K562 (cell line): ENCODE data around the gene FLT1. TPM values are rescaled to one million over a fixed set of nuclear protein-coding genes. Genes with fewer than 3 reads are reported as not detected.

ENCODE experiments used
- ATAC-seq: fragments of 200-7000 bp; cut with Tn5 transposase; 3 replicates; pipeline ENCODE4 v1.9.1; 2020; ENCODE audit warnings: moderate library complexity
- BruUV-seq: library from RNA; stranded (reverse); fragments of 400-500 nt; replicated peaks from 2 replicates; lab custom pipeline; 2021; lab: Mats Ljungman, UMichigan
- CTCF ChIA-PET: fragments of 300-600 bp; formaldehyde crosslinking; extraction: SDS; loops from one replicate; lab custom pipeline; 2021; ENCODE audit warnings: low intra/inter-chr PET ratio; lab: Yijun Ruan, JAX
- POLR2A ChIA-PET: fragments of 300-600, 350-650 bp; sonication (Branson Sonifier 250); formaldehyde crosslinking; extraction: SDS; loops from one replicate; lab custom pipeline; 2021; ENCODE audit warnings: antibody characterized with exemption, inconsistent platforms; lab: Yijun Ruan, JAX
- DNase-seq, 4 experiments: peaks; one replicate each; pipeline versions ENCODE4 v3.0.0 to v3.0.0-alpha.2; 2011 to 2018; ENCODE audit warnings: low spot score in 3 of 4, mixed read lengths in 3 of 4; ENCODE audit errors: extremely low read depth in 1 of 4
- FAIRE-seq: peaks from 2 replicates; lab custom pipeline; 2011; peaks lifted over from hg19 to GRCh38; lab: Jason Lieb, UNC
- H2AFZ ChIP-seq: 2 replicates; pipeline ENCODE4 v1.6.0; 2011; ENCODE audit warnings: low read depth, low read length, control low read depth, inconsistent platforms
- H3K27ac ChIP-seq: fragments of 200-600 bp; 3 replicates; pipeline ENCODE4 v1.8.0; 2011; ENCODE audit warnings: low read depth, mild to moderate bottlenecking, control low read depth, inconsistent platforms, low read length, moderate library complexity, mixed read lengths; ENCODE audit errors: extremely low read depth
- H3K27me3 ChIP-seq, 2 experiments: fragments of 300-600 bp in 1 of 2; 2 replicates in 1 of 2; 3 replicates in 1 of 2; pipeline versions ENCODE4 v1.6.0 to v1.8.0; 2011; ENCODE audit warnings: inconsistent platforms in 2 of 2, low read length in 2 of 2, mild to moderate bottlenecking in 1 of 2, mixed read lengths in 1 of 2, moderate library complexity in 1 of 2; ENCODE audit not compliant: control insufficient read depth in 2 of 2, insufficient read depth in 2 of 2
- H3K36me3 ChIP-seq: fragments of 300-600 bp; 3 replicates; pipeline ENCODE4 v1.8.0; 2011; ENCODE audit warnings: mild to moderate bottlenecking, low read length, inconsistent platforms; ENCODE audit not compliant: control insufficient read depth, insufficient read depth
- H3K4me1 ChIP-seq, 2 experiments: fragments of 200-600 bp in 1 of 2; replicated peaks in 1 of 2; 2 replicates in 1 of 2; 3 replicates in 1 of 2; pipeline versions ENCODE4 v1.5.1 to v1.8.0; 2011; ENCODE audit warnings: inconsistent platforms in 2 of 2, low read length in 2 of 2, mild to moderate bottlenecking in 1 of 2, mixed read lengths in 1 of 2, moderate library complexity in 1 of 2; ENCODE audit not compliant: control insufficient read depth in 2 of 2, insufficient read depth in 2 of 2
- H3K4me2 ChIP-seq: 2 replicates; pipeline ENCODE4 v1.6.1; 2011; ENCODE audit warnings: low read length, control low read depth, inconsistent platforms, mixed read lengths; ENCODE audit not compliant: insufficient read depth
- H3K4me3 ChIP-seq: fragments of 200-600 bp; sonication (generic), shearing (Covaris generic); 2 replicates; pipeline ENCODE4 v1.5.1; 2016; ENCODE audit warnings: control low read depth, inconsistent platforms
- H3K79me2 ChIP-seq: fragments of 200-600 bp; 3 replicates; pipeline ENCODE4 v1.8.0; 2011; ENCODE audit warnings: low read length, inconsistent platforms; ENCODE audit not compliant: control insufficient read depth, insufficient read depth
- H3K9ac ChIP-seq, 2 experiments: 2 replicates each; pipeline versions ENCODE4 v1.6.0 to v1.6.1; 2011; ENCODE audit warnings: low read depth in 2 of 2, low read length in 2 of 2, control low read depth in 1 of 2, inconsistent platforms in 1 of 2, mild to moderate bottlenecking in 1 of 2, mixed read lengths in 1 of 2; ENCODE audit not compliant: insufficient read depth in 1 of 2
- H3K9me1 ChIP-seq: one replicate; pipeline ENCODE4 v1.6.0; 2011; ENCODE audit warnings: inconsistent platforms, mild to moderate bottlenecking, low read length, moderate library complexity; ENCODE audit not compliant: control insufficient read depth, insufficient read depth
- H3K9me3 ChIP-seq: replicated peaks from 2 replicates; pipeline ENCODE4 v1.5.1; 2011; ENCODE audit warnings: low read depth, low read length, inconsistent platforms; ENCODE audit not compliant: control insufficient read depth, insufficient read depth
- H4K20me1 ChIP-seq: replicated peaks from 2 replicates; pipeline ENCODE4 v1.6.1; 2011; ENCODE audit warnings: low read length, inconsistent platforms, mixed read lengths; ENCODE audit not compliant: control insufficient read depth, insufficient read depth
- CBX3 ChIP-seq, 2 experiments: IDR thresholded peaks; 1 replicate in 1 of 2; 2 replicates in 1 of 2; pipeline ENCODE4 v1.6.1; 2012; ENCODE audit warnings: inconsistent platforms in 2 of 2, low read length in 2 of 2, borderline replicate concordance in 1 of 2, control low read depth in 1 of 2
- CHCHD3 ChIP-seq: fragments of 250-450 bp; sonication (Bioruptor Pico); IDR thresholded peaks from 2 replicates; pipeline ENCODE4 v2.1.2; 2022; ENCODE audit warnings: mild to moderate bottlenecking
- EP400 ChIP-seq: fragments of 450-650 bp; IDR thresholded peaks from 2 replicates; pipeline ENCODE4 v1.6.1; 2017; ENCODE audit warnings: antibody characterized with exemption, mild to moderate bottlenecking, moderate library complexity
- EZH2 ChIP-seq: IDR thresholded peaks from 2 replicates; pipeline ENCODE4 v1.6.1; 2012; ENCODE audit warnings: low read depth, mild to moderate bottlenecking, inconsistent platforms, low read length, borderline replicate concordance
- MED1 ChIP-seq: sonication (generic); formaldehyde crosslinking; IDR thresholded peaks from 2 replicates; pipeline ENCODE4 v1.8.1; 2023; ENCODE audit warnings: missing genetic modification reagents, borderline replicate concordance
- MXI1 ChIP-seq: IDR thresholded peaks from 2 replicates; pipeline ENCODE4 v1.6.1; 2011; ENCODE audit warnings: low read depth, mild to moderate bottlenecking, improper control_type of control experiment, low read length
- PTRF ChIP-seq: fragments of 450-650 bp; IDR thresholded peaks from 2 replicates; pipeline ENCODE4 v1.6.1; 2016; ENCODE audit warnings: mild to moderate bottlenecking, missing genetic modification characterization, missing compliant biosample characterization
- SMARCA4 ChIP-seq: fragments of 450-650 bp; IDR thresholded peaks from 2 replicates; pipeline ENCODE4 v1.6.1; 2016
- SP1 ChIP-seq: sonication (generic); formaldehyde crosslinking; IDR thresholded peaks from 2 replicates; pipeline ENCODE4 v1.8.1; 2022; ENCODE audit warnings: mild to moderate bottlenecking, missing genetic modification reagents
- SRSF1 ChIP-seq: fragments of 200-400 bp; formaldehyde crosslinking; IDR thresholded peaks from 2 replicates; pipeline ENCODE4 v1.6.1; 2017; ENCODE audit warnings: mild to moderate bottlenecking, low read depth, low read length, moderate library complexity
- STAT5A ChIP-seq: IDR thresholded peaks from 2 replicates; pipeline ENCODE4 v1.6.1; 2012; ENCODE audit warnings: low read length, inconsistent platforms, borderline replicate concordance
- TEAD4 ChIP-seq, 2 experiments: sonication (generic) in 1 of 2; formaldehyde crosslinking in 1 of 2; IDR thresholded peaks; 2 replicates each; pipeline versions ENCODE4 v1.6.1 to v1.8.0; 2012 to 2022; ENCODE audit warnings: borderline replicate concordance in 1 of 2, inconsistent platforms in 1 of 2, low read length in 1 of 2, mild to moderate bottlenecking in 1 of 2, missing genetic modification reagents in 1 of 2
- XRCC5 ChIP-seq: fragments of 200-400 bp; formaldehyde crosslinking; IDR thresholded peaks from 2 replicates; pipeline ENCODE4 v1.6.1; 2017; ENCODE audit warnings: low read depth, mild to moderate bottlenecking, low read length
- ZBTB7A ChIP-seq: IDR thresholded peaks from 2 replicates; pipeline ENCODE4 v1.6.1; 2011; ENCODE audit warnings: low read depth, mild to moderate bottlenecking, low read length, moderate library complexity, borderline replicate concordance; ENCODE audit not compliant: control insufficient read depth
- ZNF165 ChIP-seq: fragments of 250-450 bp; sonication (Bioruptor Pico); IDR thresholded peaks from 2 replicates; pipeline ENCODE4 v1.4.0; 2020; ENCODE audit warnings: borderline replicate concordance
- WGBS: fragments of 100-300 bp; shearing (Covaris generic); methylation state at CpG from one replicate; pipeline ENCODE4 v1.1.6; 2016; ENCODE audit warnings: low coverage, mixed read lengths; ENCODE audit not compliant: insufficient coverage; ENCODE audit errors: missing lambda C conversion rate; 5-methylcytosine and 5-hydroxymethylcytosine counted together
- in situ Hi-C: fragments of 300-500 bp; cut with MboI; formaldehyde crosslinking; loops from 4 replicates; pipeline ENCODE4 v1.15.0; 2018; ENCODE audit warnings: inconsistent platforms, mixed read lengths
- intact Hi-C: fragments of 100-400 bp; cut with micrococcal nuclease; formaldehyde crosslinking; loops from 2 replicates; pipeline ENCODE4 v1.14.2; 2022
- polyA plus RNA-seq, 8 experiments: library from polyadenylated mRNA; depleted of rRNA in 4 of 8; stranded (reverse) in 5 of 8; unstranded in 3 of 8; fragments of >200 nt; fragmentation: Nextera tagmentation in 2 of 8; fragmentation: Illumina TruSeq in 1 of 8; extraction: Ambion mirVana in 2 of 8; extraction: Trizol in 1 of 8; gene quantifications; 2 replicates each; pipeline versions ENCODE4 v1.2.1 to v1.2.3, GENCODE V29; 2011 to 2014; ENCODE audit warnings: inconsistent platforms in 1 of 8, missing spikeins in 1 of 8
- total RNA-seq, 7 experiments: library from RNA; depleted of rRNA in 6 of 7; stranded (reverse); fragments of >200 nt in 6 of 7; fragmentation: Illumina TruSeq in 2 of 7; extraction: Trizol in 2 of 7; gene quantifications; 2 replicates each; pipeline versions ENCODE4 v1.2.1 to v1.2.3, GENCODE V29; 2011 to 2021; ENCODE audit warnings: low replicate concordance in 1 of 7
- TF ChIP-seq, protein P1 (sequence below): fragments of 250-450 bp; sonication (Bioruptor Pico); IDR thresholded peaks from 2 replicates; pipeline ENCODE4 v1.5.0; 2021

The FLT1 gene
- total and polyA plus RNA-seq, 9 of the 15 experiments (the other 6 are each of a cell fraction or from before 2014, with no cell fraction given), result 0.01 to 2.0 (median 0.22) TPM

DNA sequence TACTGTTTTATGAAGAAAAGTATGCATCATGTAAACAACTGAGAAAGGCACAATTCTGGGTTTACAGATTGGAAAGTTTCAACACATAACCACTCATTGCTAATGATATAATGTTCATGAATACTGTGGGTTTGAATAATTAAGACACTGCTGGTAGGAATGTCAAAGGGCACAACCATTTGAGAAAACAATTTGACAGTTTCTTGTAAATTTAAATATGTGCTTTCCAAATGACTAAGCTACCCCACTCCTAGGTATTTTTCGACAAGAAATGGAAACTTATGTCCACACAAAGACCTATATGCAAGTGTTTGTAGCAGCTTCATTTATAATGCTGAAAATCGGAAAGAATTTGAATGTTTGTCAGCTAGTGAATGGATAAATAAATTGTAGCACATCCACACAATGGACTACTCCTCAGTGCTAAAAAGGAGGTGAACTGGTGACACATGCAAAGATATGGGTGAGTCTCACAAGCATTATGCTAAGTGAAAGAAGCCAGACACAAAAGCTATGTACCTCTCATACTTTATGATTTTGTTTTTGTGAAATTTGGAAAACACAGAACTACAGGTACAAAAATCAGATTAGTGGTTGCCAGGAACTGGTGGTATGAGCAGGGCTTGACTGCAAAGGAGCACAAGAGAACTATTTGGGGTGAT is 44.8 kb upstream of the FLT1 start:
- CTCF ChIA-PET, result no interaction called here
- no peaks in the 10 kb centered on the region for H3K9me1 ChIP-seq
- no peak overlapping the region for H3K4me2 ChIP-seq
- no peak for TF ChIP-seq ZBTB7A
- TF ChIP-seq, all 486 proteins: peak for 0
- FAIRE-seq, result no peak
- no peaks in the 10 kb centered on the region for H3K79me2 ChIP-seq
- no peaks in the 10 kb centered on the region for H3K27me3 ChIP-seq
- DNase-seq, result no peak
- POLR2A ChIA-PET, result interaction anchor here (0.7 to 1.2 kb wide), 2 partner anchors 9 to 126 kb away, joined by 3 to 4 read pairs; no protein-coding TSS in a partner anchor
- in situ Hi-C loops (no loop called here), intact Hi-C loops (no loop called here)
- no peak overlapping the region for H3K27ac ChIP-seq
- H4K20me1 ChIP-seq, result no peaks in the 10 kb centered on the region
- no TSS peak for BruUV-seq
- H2AFZ ChIP-seq, result no peak overlapping the region
- WGBS, result 27% methylated on average over 2 of the region's 2 CpGs
- no peak for ATAC-seq
- H3K4me1 ChIP-seq, result no peaks in the 10 kb centered on the region; a peak in 1 of 5 replicates
- H3K4me3 ChIP-seq, result no peak overlapping the region
- H3K9me3 ChIP-seq, result peaks cover 26% of the 10 kb centered on the region
- no peak overlapping the region for H3K9ac ChIP-seq
- no peaks in the 10 kb centered on the region for H3K36me3 ChIP-seq

- ATAC-seq, result peak; percentile 59
- no peak overlapping the region for H3K4me3 ChIP-seq
- WGBS, result 2% methylated on average over 3 of the region's 3 CpGs
- H3K4me1 ChIP-seq, result no peaks in the 10 kb centered on the region; a peak in 1 of 5 replicates
- H3K9ac ChIP-seq, result no peak overlapping the region
- no peaks in the 10 kb centered on the region for H4K20me1 ChIP-seq
- in situ Hi-C loops, result no loop called here
- no peaks in the 10 kb centered on the region for H3K27me3 ChIP-seq
- CTCF ChIA-PET, result no interaction called here
- peaks cover 26% of the 10 kb centered on the region for H3K9me3 ChIP-seq
- no peak overlapping the region for H3K27ac ChIP-seq
- BruUV-seq, result no TSS peak
- DNase-seq, result peak; percentile 49 to 66 (median 58)
- no peaks in the 10 kb centered on the region for H3K9me1 ChIP-seq
- POLR2A ChIA-PET, result interaction anchor here (1.2 kb wide), 1 partner anchor 10 kb away, joined by 4 read pairs; no protein-coding TSS in a partner anchor
- peak; percentile 70 for FAIRE-seq
- H3K4me2 ChIP-seq, result no peak overlapping the region
- no peaks in the 10 kb centered on the region for H3K79me2 ChIP-seq
- intact Hi-C loops, result no loop called here
- H3K36me3 ChIP-seq, result no peaks in the 10 kb centered on the region
- no peak overlapping the region for H2AFZ ChIP-seq
- TF ChIP-seq, protein P1, sequence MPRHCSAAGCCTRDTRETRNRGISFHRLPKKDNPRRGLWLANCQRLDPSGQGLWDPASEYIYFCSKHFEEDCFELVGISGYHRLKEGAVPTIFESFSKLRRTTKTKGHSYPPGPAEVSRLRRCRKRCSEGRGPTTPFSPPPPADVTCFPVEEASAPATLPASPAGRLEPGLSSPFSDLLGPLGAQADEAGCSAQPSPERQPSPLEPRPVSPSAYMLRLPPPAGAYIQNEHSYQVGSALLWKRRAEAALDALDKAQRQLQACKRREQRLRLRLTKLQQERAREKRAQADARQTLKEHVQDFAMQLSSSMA, result no peak
- TF ChIP-seq EZH2, result no peak
- TF ChIP-seq ZNF165, result no peak
- no peak for TF ChIP-seq EP400
- TF ChIP-seq CHCHD3 (CRISPR knock-in tag), result no peak
- TF ChIP-seq SRSF1, result no peak
- TF ChIP-seq CBX3 (IDR thresholded peaks at IDR 0.05; ENCODE audit: borderline replicate concordance in 1 of 2, low read length in 2 of 2), result no peak
- TF ChIP-seq SP1 (CRISPR knock-in tag), result no peak
- peak; percentile 68; the same call in 1 of the 2 replicates for TF ChIP-seq SMARCA4
- peak; percentile 44; the same call in 1 of the 2 replicates for TF ChIP-seq STAT5A
- TF ChIP-seq MED1, result no peak
- TF ChIP-seq PTRF (tag), result no peak
- TF ChIP-seq MXI1, result no peak
- no peak for TF ChIP-seq XRCC5
- TF ChIP-seq TEAD4 (IDR thresholded peaks at IDR 0.05; ENCODE audit: low read length), result peak; percentile 82
- TF ChIP-seq TEAD4 (CRISPR knock-in tag; IDR thresholded peaks at IDR 0.05; ENCODE audit: borderline replicate concordance), result no peak
Observed at GRCh38 chr13:28538932-28539331, 44.0 kb upstream of the FLT1 start.
